ENCODE results near the gene TMEM121B. TPM values are rescaled to one million over a fixed set of nuclear protein-coding genes. Genes with fewer than 3 reads are reported as not detected.

Gene TMEM121B
- total and polyA plus RNA-seq, 4 donors = 2.1 to 12.9 (median 8.6) TPM

DNA sequence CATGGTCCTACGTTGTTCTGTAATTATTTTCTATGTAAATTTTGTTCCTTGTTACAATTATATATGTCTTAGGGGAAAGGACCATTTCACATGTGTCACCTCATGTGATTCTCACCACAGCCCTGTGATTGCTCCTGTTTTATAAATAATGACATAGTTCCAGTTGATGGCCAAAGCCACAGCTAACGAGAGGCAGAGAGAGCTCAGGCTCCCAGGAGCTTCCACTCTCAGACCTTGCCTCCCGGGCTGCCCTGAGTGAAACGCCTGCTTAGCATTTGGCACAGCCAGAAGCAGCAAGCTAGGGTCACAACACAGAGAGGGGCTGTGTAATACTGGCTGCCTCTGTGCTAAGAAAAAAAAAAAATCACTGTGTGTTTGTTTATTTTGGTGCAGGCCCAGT, 5.9 kb downstream of the TMEM121B start:
- H3K27ac ChIP-seq (ENCODE audit: low read depth, low read length) = no peak overlapping the region
- peaks cover 8% of the 10 kb centered on the region for H3K36me3 ChIP-seq (ENCODE audit: control insufficient read depth, insufficient read depth, low read length)
- 15% methylated on average over 3 of the region's 4 CpGs for WGBS (ENCODE audit: insufficient coverage)
- H3K27me3 ChIP-seq (ENCODE audit: control insufficient read depth, insufficient read depth, low read length) = no peaks in the 10 kb centered on the region
- no peaks in the 10 kb centered on the region for H3K9me3 ChIP-seq (ENCODE audit: control insufficient read depth, insufficient read depth, low read length)
- no peak overlapping the region for H3K4me3 ChIP-seq (ENCODE audit: low read depth, low read length)
- peaks cover 41% of the 10 kb centered on the region for H3K4me1 ChIP-seq (ENCODE audit: control insufficient read depth, insufficient read depth, low read length)
- no peak for DNase-seq (ENCODE audit: low read depth in 4 of 6, low spot score in 6 of 6)

DNA sequence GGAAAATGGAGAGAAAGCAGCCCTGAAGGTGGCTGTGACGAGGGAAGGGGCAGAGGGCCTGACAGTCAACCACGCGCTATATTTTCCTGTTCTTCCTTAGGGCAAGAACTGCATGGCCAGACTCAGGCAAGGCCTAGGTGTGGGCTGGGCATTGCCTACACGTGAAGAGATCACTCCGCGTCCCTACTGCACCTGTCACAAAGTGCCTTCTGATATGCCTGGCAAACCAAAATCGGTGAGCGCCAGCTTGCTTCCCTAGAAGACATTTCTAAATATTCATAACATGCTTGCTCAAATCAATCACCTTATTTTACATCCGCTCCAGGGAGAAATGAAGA, 6.3 kb downstream of the TMEM121B start:
- 81% methylated on average over 8 of the region's 9 CpGs for WGBS (ENCODE audit: insufficient coverage)
- Histone ChIP-seq H3K4me3 (ENCODE audit: low read depth, low read length) (no peak overlapping the region), H3K27me3 (ENCODE audit: control insufficient read depth, insufficient read depth, low read length) (no peaks in the 10 kb centered on the region), H3K36me3 (ENCODE audit: control insufficient read depth, insufficient read depth, low read length) (peaks cover 8% of the 10 kb centered on the region), H3K27ac (ENCODE audit: low read depth, low read length) (no peak overlapping the region), H3K4me1 (ENCODE audit: control insufficient read depth, insufficient read depth, low read length) (peaks cover 41% of the 10 kb centered on the region), H3K9me3 (ENCODE audit: control insufficient read depth, insufficient read depth, low read length) (no peaks in the 10 kb centered on the region)
- DNase-seq (ENCODE audit: low read depth in 4 of 6, low spot score in 6 of 6) = no peak

DNA sequence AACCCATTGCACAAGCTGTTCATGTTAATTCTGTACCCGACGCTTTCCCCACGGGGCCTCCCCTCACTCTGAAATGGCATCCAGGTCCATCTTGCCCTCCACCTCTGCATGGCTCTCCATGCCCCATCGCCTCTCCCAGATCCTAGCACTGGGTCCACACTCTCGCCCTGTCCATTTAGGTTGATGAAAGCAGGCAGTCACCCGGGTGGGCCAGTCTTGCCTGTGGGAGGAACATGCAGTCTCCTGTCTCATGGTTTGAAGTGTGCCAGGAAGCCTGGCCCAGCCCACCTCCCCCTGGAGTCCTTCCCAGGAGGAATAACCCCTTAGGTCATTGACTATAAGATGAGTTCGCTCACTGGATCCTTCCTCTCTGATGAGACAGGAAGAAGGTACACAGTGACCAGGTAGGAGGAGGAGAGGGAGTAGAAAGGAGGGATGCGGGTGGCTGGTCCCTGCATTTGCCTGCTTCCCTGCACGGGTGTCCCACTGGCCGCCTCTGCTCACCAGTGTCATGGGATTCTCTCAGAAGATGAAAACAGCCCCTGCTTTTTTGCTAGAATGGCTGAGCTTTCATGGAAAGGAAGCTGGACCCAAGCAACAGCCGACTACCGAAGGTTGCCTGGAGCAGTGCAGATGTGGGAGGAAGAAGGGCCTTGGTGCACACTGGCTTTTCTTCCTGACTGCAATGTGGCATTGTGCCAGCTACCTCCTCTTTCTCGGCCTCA, 6.8 kb downstream of the TMEM121B start:
- Histone ChIP-seq H3K4me3 (ENCODE audit: low read depth, low read length) (no peak overlapping the region), H3K27me3 (ENCODE audit: control insufficient read depth, insufficient read depth, low read length) (no peaks in the 10 kb centered on the region), H3K4me1 (ENCODE audit: control insufficient read depth, insufficient read depth, low read length) (peaks cover 38% of the 10 kb centered on the region), H3K9me3 (ENCODE audit: control insufficient read depth, insufficient read depth, low read length) (no peaks in the 10 kb centered on the region), H3K27ac (ENCODE audit: low read depth, low read length) (no peak overlapping the region), H3K36me3 (ENCODE audit: control insufficient read depth, insufficient read depth, low read length) (peaks cover 12% of the 10 kb centered on the region)
- 84% methylated on average over 11 of the region's 13 CpGs for WGBS (ENCODE audit: insufficient coverage)
- peak in 1 of 6 donors; percentile 44 for DNase-seq (ENCODE audit: low read depth in 4 of 6, low spot score in 6 of 6)

DNA sequence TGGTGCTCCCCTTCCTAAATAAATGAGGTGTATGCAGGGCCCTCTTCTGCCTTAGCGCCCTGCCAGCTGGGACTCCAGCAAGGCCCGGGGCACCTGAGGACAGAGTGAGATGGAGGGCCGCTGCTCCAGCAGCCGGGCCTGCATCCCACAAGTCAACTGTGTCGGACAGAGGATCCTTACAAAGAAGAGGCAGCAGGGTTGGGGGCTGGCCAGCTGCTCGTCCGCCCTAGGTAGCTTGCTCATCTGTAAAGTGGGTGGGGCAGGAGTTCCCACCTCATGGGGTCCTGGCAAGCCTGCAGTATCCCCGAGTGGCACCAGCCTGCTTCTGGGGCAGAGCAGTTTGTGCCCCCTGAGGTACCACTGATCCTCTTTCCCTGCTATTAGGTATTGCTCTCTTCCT, 7.6 kb downstream of the TMEM121B start:
- Histone ChIP-seq H3K9me3 (ENCODE audit: control insufficient read depth, insufficient read depth, low read length) (no peaks in the 10 kb centered on the region), H3K4me1 (ENCODE audit: control insufficient read depth, insufficient read depth, low read length) (peaks cover 31% of the 10 kb centered on the region), H3K36me3 (ENCODE audit: control insufficient read depth, insufficient read depth, low read length) (peaks cover 15% of the 10 kb centered on the region), H3K27ac (ENCODE audit: low read depth, low read length) (no peak overlapping the region), H3K27me3 (ENCODE audit: control insufficient read depth, insufficient read depth, low read length) (no peaks in the 10 kb centered on the region), H3K4me3 (ENCODE audit: low read depth, low read length) (no peak overlapping the region)
- WGBS (ENCODE audit: insufficient coverage) = 81% methylated on average over 8 of the region's 8 CpGs
- DNase-seq (ENCODE audit: low read depth in 4 of 6, low spot score in 6 of 6) = no peak

DNA sequence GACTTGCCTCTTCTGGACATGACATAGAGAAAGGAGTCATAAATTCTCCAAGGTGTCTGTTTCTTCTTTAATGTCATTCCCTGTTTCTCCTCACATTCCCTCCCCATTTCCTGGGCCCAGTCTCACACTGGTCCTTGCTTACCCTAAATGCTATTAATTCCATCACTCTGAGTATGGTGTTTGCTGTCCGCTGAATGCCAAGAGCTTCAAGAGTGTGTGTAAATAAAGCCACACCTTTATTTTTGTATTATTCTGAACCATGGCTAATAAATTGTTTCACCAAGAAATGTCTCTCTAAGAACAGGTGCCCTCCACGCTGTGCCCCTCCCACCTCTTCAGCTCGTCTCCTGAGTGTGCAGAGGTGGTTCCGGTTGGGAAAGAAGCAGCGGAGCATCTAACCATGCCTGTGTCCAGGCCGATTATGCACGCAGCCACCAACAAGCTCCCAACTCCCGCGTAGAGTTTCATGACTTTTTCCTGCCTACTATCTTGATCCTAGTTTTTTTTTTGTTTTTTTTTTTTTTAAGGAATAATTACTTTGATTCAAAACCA, 8.6 kb downstream of the TMEM121B start:
- peaks cover 21% of the 10 kb centered on the region for H3K36me3 ChIP-seq (ENCODE audit: control insufficient read depth, insufficient read depth, low read length)
- no peak overlapping the region for H3K27ac ChIP-seq (ENCODE audit: low read depth, low read length)
- H3K4me1 ChIP-seq (ENCODE audit: control insufficient read depth, insufficient read depth, low read length) = peaks cover 25% of the 10 kb centered on the region
- no peaks in the 10 kb centered on the region for H3K27me3 ChIP-seq (ENCODE audit: control insufficient read depth, insufficient read depth, low read length)
- H3K4me3 ChIP-seq (ENCODE audit: low read depth, low read length) = no peak overlapping the region
- WGBS (ENCODE audit: insufficient coverage) = no CpG with 5 or more reads among the region's 9 CpGs
- no peaks in the 10 kb centered on the region for H3K9me3 ChIP-seq (ENCODE audit: control insufficient read depth, insufficient read depth, low read length)
- no peak for DNase-seq (ENCODE audit: low read depth in 4 of 6, low spot score in 6 of 6)

DNA sequence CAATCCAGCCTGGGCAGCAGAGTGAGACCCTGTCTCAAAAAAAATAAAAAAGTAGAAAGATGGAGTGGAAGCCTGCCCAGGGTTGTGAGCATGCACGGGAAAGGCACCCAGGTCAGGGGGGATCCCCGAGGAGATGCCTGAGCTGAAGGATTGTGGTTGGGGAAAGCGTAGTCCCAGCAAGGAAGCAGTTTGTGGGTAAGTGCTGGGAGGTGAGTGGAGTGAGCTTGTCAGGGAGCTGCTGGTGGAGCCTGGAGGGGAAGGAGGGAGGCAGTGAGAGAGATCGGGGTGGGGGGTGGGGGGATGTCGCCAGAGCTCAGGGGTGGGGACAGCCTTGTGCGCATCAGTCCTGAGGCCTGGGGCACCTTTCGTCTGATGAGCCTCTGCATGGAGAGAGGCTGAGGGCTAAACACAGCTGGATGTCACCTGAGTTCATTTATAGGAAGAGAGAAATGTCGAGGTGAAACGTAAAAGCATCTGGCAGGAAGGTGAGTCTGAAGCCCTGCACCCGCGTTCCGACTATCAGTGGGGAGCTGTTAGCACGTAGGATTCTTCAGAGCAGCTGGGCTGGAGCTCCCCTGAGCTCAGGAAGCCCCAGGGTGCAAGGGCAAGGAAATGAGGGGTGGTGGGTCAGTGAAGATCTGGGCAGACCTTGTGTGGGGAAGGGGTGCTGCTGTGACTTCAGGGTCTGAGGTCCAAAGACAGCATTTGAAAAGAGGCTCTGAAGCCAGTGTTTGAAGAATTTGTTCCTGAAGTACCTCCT, 10.2 kb downstream of the TMEM121B start:
- peaks cover 12% of the 10 kb centered on the region for H3K4me1 ChIP-seq (ENCODE audit: control insufficient read depth, insufficient read depth, low read length)
- no peak overlapping the region for H3K27ac ChIP-seq (ENCODE audit: low read depth, low read length)
- H3K36me3 ChIP-seq (ENCODE audit: control insufficient read depth, insufficient read depth, low read length) = peaks cover 24% of the 10 kb centered on the region
- 75% methylated on average over 13 of the region's 13 CpGs for WGBS (ENCODE audit: insufficient coverage)
- H3K4me3 ChIP-seq (ENCODE audit: low read depth, low read length) = no peak overlapping the region
- no peak for DNase-seq (ENCODE audit: low read depth in 4 of 6, low spot score in 6 of 6)
- H3K27me3 ChIP-seq (ENCODE audit: control insufficient read depth, insufficient read depth, low read length) = no peaks in the 10 kb centered on the region
- no peaks in the 10 kb centered on the region for H3K9me3 ChIP-seq (ENCODE audit: control insufficient read depth, insufficient read depth, low read length)

DNA sequence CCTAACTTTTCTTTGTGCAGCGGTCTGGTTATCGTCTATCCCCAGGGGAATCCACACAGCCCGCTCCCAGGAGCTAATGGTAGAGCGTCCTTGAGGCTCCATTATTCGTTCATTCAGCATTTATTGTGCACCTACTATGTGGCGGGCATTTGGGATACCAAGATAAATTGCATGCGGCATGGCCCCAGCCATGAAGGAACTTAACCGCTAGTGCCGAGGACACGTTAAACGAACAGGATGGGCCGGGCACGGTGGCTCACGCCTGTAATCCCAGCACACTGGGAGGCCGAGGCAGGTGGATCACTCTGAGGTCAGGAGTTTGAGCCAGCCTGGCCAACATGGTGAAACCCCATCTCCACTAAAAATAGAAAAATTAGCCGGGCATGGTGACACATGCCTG, 11.2 kb downstream of the TMEM121B start:
- Histone ChIP-seq H3K4me3 (ENCODE audit: low read depth, low read length) (no peak overlapping the region), H3K9me3 (ENCODE audit: control insufficient read depth, insufficient read depth, low read length) (no peaks in the 10 kb centered on the region), H3K27ac (ENCODE audit: low read depth, low read length) (no peak overlapping the region), H3K36me3 (ENCODE audit: control insufficient read depth, insufficient read depth, low read length) (peaks cover 31% of the 10 kb centered on the region), H3K4me1 (ENCODE audit: control insufficient read depth, insufficient read depth, low read length) (peaks cover 14% of the 10 kb centered on the region), H3K27me3 (ENCODE audit: control insufficient read depth, insufficient read depth, low read length) (no peaks in the 10 kb centered on the region)
- DNase-seq (ENCODE audit: low read depth in 4 of 6, low spot score in 6 of 6) = no peak
- WGBS (ENCODE audit: insufficient coverage) = 90% methylated on average over 15 of the region's 16 CpGs

DNA sequence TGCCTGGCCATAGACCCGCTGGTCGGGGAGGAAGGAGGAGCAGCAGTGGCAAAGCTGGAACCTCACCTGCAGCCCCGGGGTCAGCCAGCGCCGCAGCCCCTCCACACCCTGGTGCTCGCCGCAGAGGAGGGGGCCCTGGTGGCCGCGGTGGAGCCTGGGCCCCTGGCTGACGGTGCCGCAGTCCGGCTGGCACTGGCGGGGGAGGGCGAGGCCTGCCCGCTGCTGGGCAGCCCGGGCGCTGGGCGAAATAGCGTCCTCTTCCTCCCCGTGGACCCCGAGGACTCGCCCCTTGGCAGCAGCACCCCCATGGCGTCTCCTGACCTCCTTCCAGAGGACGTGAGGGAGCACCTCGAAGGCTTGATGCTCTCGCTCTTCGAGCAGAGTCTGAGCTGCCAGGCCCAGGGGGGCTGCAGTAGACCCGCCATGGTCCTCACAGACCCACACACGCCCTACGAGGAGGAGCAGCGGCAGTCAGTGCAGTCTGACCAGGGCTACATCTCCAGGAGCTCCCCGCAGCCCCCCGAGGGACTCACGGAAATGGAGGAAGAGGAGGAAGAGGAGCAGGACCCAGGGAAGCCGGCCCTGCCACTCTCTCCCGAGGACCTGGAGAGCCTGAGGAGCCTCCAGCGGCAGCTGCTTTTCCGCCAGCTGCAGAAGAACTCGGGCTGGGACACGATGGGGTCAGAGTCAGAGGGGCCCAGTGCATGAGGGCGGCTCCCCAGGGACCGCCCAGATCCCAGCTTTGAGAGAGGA, 11.9 kb downstream of the TMEM121B start:
- Histone ChIP-seq H3K4me1 (ENCODE audit: control insufficient read depth, insufficient read depth, low read length) (peaks cover 8% of the 10 kb centered on the region), H3K9me3 (ENCODE audit: control insufficient read depth, insufficient read depth, low read length) (no peaks in the 10 kb centered on the region), H3K4me3 (ENCODE audit: low read depth, low read length) (no peak overlapping the region), H3K27me3 (ENCODE audit: control insufficient read depth, insufficient read depth, low read length) (no peaks in the 10 kb centered on the region), H3K36me3 (ENCODE audit: control insufficient read depth, insufficient read depth, low read length) (peaks cover 35% of the 10 kb centered on the region), H3K27ac (ENCODE audit: low read depth, low read length) (no peak overlapping the region)
- DNase-seq (ENCODE audit: low read depth in 4 of 6, low spot score in 6 of 6) = no peak
- 92% methylated on average over 41 of the region's 42 CpGs for WGBS (ENCODE audit: insufficient coverage)

DNA sequence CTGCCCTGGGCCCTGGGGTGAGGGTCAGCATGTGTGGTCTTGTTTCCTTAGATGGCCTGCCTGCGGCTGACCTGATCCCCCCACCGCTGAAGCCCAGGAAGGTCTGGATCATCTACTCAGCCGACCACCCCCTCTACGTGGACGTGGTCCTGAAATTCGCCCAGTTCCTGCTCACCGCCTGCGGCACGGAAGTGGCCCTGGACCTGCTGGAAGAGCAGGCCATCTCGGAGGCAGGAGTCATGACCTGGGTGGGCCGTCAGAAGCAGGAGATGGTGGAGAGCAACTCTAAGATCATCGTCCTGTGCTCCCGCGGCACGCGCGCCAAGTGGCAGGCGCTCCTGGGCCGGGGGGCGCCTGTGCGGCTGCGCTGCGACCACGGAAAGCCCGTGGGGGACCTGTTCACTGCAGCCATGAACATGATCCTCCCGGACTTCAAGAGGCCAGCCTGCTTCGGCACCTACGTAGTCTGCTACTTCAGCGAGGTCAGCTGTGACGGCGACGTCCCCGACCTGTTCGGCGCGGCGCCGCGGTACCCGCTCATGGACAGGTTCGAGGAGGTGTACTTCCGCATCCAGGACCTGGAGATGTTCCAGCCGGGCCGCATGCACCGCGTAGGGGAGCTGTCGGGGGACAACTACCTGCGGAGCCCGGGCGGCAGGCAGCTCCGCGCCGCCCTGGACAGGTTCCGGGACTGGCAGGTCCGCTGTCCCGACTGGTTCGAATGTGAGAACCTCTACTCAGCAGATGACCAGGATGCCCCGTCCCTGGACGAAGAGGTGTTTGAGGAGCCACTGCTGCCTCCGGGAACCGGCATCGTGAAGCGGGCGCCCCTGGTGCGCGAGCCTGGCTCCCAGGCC, 12.7 kb downstream of the TMEM121B start:
- no peaks in the 10 kb centered on the region for H3K27me3 ChIP-seq (ENCODE audit: control insufficient read depth, insufficient read depth, low read length)
- no peaks in the 10 kb centered on the region for H3K9me3 ChIP-seq (ENCODE audit: control insufficient read depth, insufficient read depth, low read length)
- no peak overlapping the region for H3K27ac ChIP-seq (ENCODE audit: low read depth, low read length)
- no peak for DNase-seq (ENCODE audit: low read depth in 4 of 6, low spot score in 6 of 6)
- 96% methylated on average over 66 of the region's 66 CpGs for WGBS (ENCODE audit: insufficient coverage)
- H3K36me3 ChIP-seq (ENCODE audit: control insufficient read depth, insufficient read depth, low read length) = peaks cover 35% of the 10 kb centered on the region
- H3K4me1 ChIP-seq (ENCODE audit: control insufficient read depth, insufficient read depth, low read length) = peaks cover 5% of the 10 kb centered on the region
- no peak overlapping the region for H3K4me3 ChIP-seq (ENCODE audit: low read depth, low read length)
